ENCODE measurements around the gene PRKCA.

PRKCA gene

DNA sequence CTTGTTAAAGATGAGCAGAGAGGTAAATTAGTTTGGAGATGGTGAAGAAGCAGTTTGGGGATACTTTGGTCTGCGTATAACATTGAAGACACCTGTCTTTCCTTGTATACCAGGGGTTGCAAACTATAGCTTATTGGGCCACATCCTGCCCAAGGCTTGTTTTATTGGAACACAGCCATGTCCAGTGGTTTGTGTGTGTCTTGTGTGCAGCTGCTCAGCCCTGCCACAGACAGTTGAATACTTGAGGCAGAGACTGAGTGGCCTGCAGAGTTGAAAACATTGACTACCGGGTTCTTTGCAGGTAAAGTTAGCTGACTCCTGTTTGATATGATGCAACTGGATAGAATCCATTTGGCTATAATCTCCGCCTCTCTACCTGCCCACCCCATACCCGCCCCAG, 224.4 kb downstream of the PRKCA start:
- no peak for DNase-seq

DNA sequence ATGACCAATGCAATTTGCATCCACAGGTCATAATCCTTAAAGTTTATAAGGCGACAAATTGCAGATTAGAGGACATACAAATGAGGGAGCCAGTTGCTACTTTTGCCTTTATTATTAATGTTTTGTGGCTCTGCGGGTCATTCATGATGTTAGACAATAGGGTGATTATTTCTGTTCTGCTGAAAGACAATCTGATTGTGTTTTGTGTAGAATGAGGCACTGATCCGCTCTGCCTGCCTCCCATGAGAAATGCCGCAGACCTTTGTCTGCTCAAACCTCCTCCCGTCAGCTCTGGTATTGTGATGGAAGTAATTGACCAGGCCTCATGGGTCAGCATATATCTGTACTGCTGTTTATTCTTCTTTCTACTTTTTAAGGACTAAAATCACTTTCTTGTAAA, 224.9 kb downstream of the PRKCA start:
- DNase-seq: no peak

DNA sequence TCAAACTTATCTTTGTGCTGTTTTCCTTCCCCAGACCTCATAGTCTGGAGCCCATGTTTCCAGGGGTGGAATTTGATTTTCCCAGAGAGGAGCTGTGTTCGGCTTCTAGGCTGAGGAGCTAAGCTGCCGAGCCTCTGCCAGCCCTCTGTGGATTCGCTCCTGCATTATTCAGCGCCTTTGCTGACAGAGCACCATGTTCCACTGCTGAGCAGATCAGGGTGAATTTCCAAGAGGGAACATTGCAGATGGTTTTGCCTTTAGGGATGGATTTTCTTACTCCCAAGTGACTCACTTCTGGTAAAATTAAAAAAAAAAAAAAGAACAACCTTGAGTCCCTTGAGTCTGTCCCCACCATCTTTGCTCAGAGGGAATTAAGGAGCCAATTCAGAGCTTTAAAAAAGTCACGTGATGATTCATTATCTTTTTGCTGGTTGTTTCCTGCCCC, 229.5 kb downstream of the PRKCA start:
- no peak for DNase-seq

DNA sequence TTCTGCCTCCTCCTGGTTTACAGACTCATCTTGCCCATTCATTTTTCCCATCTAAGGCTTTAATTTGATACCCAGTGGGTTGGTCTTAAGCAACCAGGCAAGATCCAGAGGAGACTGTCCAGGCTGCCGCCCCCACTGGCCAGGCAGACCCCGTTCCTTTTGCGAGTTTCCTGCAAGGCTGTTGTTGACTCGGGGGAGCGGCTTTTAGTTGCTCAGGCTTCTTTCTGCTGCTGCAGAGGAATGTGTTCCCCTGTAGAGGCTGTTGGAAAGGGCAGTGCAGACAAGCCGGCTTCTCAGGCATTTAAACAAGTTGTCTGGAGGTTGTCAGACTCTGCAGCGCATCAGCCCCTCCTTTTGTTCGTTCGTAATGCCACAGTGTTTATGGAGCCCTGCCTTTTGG, 231.2 kb downstream of the PRKCA start:
- DNase-seq: no peak

DNA sequence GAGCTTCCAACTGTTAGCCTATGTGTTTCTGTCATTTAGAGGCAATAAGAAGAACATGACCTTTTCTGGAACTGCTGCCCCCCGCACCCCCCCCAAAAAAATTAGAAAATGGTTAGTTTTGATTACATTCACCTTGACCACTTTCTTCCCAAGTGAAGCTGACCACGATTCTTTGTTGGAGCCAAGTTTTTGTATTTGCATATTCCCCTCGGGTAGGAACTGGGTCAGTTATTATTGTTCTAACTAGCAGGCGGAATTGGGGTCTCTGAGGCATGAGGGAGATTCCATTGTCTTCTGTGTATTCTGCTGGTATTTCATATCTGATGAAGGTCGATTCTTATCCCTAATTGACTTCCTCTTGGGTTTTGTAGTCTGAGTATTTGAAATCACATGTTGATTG, 231.6 kb downstream of the PRKCA start:
- DNase-seq: no peak

DNA sequence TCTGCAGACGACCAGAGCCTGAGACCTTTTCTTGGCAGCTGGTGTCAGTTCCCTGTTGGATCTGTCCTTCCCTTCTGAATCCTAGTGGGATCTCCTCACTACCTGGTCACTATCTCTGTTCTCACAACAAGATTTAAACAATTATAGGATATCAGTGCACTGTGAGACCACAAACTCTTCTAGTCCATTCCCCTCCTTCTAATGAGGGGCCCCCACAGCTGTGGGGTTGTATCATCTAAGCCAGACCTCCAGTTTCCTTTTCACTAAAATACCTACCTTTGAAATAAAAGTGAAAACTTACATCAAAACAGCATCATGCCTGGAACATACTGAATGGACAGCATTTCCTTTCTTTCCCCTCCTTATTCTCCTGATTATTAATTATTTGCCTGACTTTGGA, 233.2 kb downstream of the PRKCA start:
- DNase-seq: no peak

DNA sequence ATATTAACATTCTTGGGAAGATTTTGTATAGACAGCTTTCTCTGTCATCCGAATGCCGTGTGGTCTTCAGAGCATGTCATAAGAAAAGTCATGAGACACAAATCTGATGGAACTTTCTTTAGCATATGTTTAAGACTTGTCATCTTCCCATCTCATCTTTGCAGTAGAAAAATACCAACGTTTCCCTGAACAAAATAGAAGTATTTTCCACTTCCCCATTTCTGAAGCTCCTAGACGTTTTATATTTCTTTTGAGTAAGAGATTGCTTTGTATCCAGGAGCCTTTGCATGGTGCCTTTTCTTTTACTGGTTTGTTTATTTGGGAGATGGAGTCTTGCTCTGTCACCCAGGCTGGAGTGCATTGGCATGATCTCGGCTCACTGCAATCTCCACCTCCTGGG, 235.1 kb downstream of the PRKCA start:
- no peak for DNase-seq

DNA sequence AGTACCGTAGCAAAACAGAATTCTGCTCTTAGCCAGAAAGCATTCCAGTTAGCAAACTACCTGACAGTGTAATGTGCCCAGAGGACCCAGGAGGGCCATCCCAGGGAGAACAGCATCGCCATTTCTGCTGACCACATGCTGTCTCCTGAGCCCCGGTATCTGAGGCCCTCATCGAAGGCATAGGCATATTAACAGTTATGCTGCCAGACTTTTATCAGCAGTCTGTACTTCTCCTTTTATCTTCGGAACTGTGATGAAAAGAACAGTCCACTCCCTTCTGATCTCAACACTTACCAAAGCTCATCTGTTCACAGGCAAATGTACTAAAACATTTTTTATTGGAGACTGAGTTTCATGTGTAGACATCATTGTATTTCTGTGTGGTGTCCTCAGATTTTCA, 236.4 kb downstream of the PRKCA start:
- no peak for DNase-seq

DNA sequence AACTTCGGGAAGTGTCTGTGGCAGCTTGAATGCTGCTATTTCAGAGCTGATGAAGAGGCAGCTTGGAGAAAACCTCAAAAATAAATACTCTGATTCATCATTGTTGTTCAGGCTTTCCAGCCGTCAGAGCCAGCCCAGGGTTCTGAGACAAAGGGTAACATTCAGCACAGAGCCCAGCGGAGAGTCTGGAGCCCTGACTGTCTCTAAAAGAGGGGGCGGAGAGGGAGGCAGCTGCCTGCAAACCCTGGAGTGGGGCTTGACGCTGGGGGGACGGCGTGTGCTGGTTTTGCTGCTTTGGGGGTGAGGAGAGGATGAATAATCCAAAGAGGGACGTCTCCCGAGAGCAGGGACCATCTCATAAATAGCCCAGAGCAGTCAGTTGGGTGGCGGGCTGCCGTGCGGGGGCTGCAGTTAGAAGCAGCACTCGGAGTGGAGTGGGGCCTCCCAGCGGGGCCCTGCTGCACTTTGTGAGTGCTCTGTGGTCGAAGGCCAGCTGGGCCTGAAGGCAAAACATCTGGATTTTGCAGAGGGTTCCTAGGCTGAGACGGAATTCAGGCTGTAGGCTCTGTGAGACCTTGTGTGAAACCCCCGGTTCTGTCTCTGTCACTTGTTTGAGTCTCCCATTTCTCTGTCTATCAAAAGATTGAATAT, 237.8 kb downstream of the PRKCA start:
- DNase-seq: no peak

DNA sequence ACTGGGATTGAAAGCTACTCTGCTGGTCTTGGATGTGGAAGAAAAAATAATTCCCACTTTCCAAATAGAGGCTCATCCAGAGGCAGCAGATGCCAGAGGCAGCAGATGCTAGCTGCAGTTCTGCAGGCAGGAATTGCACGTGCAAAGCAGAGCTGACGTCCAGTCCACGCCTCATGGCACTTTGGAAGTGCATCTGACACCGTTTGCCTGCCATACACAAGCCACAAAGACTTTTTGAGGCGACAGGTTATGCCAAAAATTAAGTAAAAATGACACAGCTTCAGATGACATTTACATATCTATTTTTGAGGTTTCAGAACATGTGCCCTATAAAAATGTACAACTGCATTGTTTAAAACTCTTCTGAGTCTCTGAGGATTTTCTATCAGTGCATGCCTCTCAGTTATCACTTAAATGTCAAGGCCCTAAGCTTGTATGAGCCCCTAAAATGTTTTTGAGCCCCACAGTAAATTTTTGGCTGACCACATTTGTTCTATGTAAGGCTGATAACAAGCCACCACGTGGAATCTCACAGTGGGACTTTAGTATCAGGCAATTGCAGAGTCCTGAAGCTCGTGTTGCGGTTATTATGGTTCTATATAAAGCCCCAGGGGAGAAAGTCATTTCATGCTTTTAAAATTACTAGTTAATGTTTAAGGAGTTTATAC, 239.2 kb downstream of the PRKCA start:
- DNase-seq: no peak

DNA sequence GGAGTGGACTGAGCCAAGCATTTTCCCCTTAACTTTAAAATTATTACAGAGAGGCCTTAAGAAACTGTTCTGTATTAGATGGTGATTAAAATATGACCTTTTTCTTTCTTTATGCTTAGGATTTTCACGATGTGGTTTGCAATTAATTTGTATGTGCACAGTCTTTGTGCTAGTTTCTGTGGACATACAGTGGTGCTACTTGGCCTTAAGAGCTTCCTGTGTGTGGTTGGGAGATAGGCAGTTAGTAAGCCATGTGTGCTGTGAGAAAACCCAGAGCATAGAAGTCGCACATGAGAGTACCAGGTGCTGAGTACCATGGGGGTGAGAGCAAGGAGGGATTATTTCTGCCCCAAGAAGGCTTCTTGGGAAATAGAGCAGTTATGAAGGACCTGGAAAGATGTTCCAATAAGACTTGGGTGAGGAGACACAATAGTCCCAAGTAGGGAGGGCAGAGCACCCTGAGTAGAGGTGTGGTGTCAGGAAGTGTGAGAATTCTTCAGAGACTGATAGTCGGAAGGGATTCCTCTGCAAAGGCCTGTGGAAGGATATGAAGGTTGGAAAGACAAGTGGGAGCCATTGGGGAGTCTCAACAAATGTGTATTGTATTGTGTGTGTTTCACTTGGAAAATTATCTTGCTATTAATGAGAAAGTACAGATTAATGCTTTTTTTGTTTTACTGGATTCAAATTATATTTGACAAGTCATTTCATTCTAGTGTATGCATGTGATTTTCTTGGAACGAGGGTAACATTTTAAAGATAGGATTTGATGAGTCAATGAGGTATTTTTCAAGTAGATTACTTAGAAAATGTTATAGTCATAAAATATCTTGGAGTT, 239.9 kb downstream of the PRKCA start:
- peak; percentile 20 for DNase-seq

DNA sequence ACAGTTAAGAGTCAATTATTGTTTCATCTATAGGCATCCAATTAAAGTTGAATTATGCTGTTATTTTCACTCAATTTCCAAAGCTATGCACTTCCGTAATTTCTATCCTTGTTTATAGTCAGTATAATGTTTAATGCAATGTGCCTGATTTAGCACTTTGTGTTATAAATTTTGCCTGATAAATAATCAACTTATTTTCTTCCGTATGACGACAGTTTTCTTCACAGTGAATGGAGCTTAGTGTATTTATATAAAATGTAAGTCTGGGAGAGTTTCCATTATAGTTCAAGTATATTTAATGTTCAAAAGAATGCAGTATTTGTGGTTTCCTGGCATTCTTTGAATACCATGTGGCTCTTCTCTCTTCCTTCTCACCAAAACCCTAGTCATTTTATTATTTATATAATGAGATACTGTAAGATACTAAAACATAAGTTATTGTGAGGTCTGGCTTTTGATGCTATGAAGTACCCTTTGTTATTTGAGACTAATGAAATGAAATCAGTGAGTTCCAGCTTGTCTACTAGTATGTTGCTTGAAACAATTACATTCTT, 240.6 kb downstream of the PRKCA start:
- no peak for DNase-seq

DNA sequence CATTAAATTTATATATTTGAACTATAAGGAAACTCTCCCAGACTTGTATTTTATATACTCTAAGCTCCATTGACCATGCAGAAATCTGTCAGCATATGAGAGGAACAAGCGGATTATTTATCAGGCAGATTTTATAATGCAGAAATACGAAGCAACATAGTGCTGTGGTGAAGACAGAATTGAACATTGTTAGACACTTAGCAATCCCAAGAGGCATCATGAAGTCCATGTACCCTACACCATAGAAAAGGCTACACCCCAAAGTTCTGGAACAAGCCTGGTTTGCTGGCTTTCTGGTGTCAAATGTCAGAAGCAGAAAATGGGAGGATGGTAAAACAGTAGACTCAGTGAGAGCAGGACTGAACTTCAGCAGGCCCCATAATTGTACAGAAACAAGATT, 241.1 kb downstream of the PRKCA start:
- no peak for DNase-seq

- no peak for DNase-seq
Measured at GRCh38 chr17:66545918-66546317, 243.5 kb downstream of the PRKCA start.

DNA sequence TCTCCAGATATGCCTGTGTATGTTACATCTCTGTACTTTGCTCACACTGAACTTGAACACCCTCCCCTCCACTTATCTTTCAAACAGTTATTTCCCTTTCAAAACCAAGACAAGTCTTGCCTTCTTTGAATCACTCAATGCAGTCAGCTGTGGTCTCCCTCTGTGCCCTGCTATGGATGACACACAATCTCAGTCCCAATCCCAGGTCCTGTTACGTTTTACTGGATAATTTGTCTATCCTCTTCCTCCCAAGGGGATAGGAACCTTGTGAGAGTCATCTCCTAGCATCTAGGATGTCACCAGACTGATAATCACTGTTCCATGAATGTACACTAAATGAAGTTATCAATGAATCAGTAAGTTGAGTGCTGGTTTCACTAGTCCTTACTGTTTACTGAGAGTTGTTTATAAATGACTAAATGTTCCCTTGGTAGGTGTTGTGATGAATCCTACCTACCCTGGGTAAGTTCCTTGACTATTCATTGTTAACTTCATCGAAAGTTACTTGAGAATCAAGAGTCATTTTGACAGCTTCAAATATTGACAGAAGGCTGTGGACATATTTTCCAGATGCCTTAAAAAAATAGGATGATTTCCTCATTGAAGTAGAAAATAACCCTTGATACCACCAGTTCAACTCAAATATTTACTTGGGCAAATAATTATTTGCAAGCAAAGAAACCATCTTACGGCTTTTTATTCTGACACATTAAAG, 244.9 kb downstream of the PRKCA start:
- no peak for DNase-seq

DNA sequence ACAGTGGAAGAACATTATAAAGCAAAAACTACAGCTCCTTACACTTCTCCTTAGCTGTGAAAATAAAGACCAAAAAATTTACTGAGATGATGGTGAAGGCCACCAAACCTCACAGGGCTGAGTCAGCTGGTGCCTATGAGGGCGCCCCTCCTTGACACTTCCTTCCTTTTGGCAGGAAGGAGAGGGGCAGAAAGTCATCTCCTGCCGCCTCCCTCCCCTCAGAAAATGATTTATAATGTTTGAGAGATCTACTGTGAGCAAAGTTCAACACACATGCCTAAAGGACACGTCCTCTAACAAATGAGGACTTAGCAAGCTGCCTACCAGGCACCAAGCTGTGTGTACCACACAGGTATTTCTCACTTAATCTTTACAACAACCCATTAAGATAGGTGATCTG, 245.7 kb downstream of the PRKCA start:
- DNase-seq: peak; percentile 33

GRCh38 chr17:66548659-66549310, 246.4 kb downstream of the PRKCA start:
- DNase-seq: no peak

GRCh38 chr17:66549311-66549704, 246.9 kb downstream of the PRKCA start:
- no peak for DNase-seq

DNA sequence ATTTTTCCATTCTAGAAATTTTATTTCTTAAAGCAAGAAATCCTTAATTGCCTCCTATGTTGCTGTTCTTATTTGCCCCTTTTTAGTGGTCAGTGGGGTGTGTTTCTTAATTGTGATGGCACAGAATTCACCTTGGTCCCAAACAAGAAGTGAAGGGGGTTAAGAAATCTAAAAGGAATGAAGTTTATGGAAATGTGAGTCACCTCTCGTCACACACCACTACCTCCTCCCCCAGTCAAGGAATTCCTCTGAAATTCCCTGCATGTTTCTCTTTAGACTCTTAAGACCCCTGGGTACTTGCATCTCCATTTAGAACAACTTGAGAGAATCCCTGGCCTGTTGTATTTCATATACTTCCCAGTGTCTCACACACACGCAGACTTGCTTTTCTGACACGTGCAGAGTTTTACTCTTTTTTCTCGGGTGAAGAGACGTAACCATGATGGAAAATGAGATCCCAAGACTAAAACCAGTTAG, 247.4 kb downstream of the PRKCA start:
- no peak for DNase-seq

DNA sequence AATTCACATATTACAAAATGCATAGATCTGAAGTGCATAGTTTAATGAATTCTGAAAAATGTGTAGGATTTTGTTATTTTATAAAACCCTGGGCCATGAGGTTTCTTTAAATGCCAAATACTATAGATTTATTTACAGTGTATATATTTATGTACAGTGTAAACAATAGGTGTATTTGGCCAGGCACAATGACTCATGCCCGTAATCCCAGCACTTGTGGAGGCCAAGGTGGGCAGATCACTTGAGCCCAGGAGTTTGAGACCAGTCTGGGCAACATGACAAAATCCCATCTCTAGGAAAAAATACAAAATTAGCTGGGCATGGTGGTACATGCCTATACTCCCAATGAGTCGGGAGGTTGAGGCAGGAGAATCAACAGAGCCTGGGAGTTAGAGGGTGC, 249.4 kb downstream of the PRKCA start:
- no peak for DNase-seq

GRCh38 chr17:66552371-66552770, 250.0 kb downstream of the PRKCA start:
- no peak for DNase-seq

- no peak for DNase-seq
Measured at GRCh38 chr17:66555605-66556004, 253.2 kb downstream of the PRKCA start.
